GM19452 (cell line): Measurements from ENCODE around the gene LST1.
"Not testable (repeated sequence)": the region's sequence is repeated elsewhere in the genome, so short reads cannot be mapped to it uniquely, and the experiment has no call there.

Experiments used
- ATAC-seq: cut with Tn5 transposase; IDR thresholded peaks from one replicate; pipeline ENCODE4 v1.9.1; 2021; ENCODE audit not compliant: unreplicated experiment

Gene LST1

GRCh38 chr6:31586008-31586407 lies at the start of gene LST1:
LST1 (plus strand) TSS chr6:31586277; CDS start chr6:31587300, 1,023 bp downstream.
- ATAC-seq = no peak

- no peak for ATAC-seq
Observed at GRCh38 chr6:31538805-31539400, 47.2 kb upstream of the LST1 start.

GRCh38 chr6:31540640-31541039 lies 45.4 kb upstream of the LST1 start:
- ATAC-seq = no peak

- no peak for ATAC-seq
Observed at GRCh38 chr6:31541059-31541657, 44.9 kb upstream of the LST1 start.

- peak; percentile 63 for ATAC-seq
Observed at GRCh38 chr6:31541658-31542521, 44.2 kb upstream of the LST1 start, which contains the start of gene DDX39B. DDX39B (minus strand) TSS chr6:31542003; CDS start chr6:31540532, 1,471 bp downstream.

- ATAC-seq = no peak
Observed at GRCh38 chr6:31543639-31544038, 42.4 kb upstream of the LST1 start.

- no peak for ATAC-seq
Observed at GRCh38 chr6:31544676-31545075, 41.4 kb upstream of the LST1 start.

GRCh38 chr6:31545291-31545690 lies 40.8 kb upstream of the LST1 start:
- ATAC-seq = no peak

- ATAC-seq = peak; percentile 49
Observed at GRCh38 chr6:31546339-31546957, 39.6 kb upstream of the LST1 start, which contains the start of gene ATP6V1G2. ATP6V1G2 (minus strand) TSS chr6:31546608; CDS start chr6:31546559, 49 bp downstream.

GRCh38 chr6:31546958-31547726 lies 38.9 kb upstream of the LST1 start, which contains the start of gene NFKBIL1:
NFKBIL1 (plus strand) TSS chr6:31547608; CDS start chr6:31547695, 87 bp downstream.
- peak; percentile 50 for ATAC-seq

GRCh38 chr6:31547727-31548543 lies 38.1 kb upstream of the LST1 start:
- ATAC-seq = no peak

- no peak for ATAC-seq
Observed at GRCh38 chr6:31548544-31548873, 37.6 kb upstream of the LST1 start.

GRCh38 chr6:31551371-31551770 lies 34.7 kb upstream of the LST1 start:
- ATAC-seq = not testable (repeated sequence)

GRCh38 chr6:31556307-31556706 lies 29.8 kb upstream of the LST1 start:
- no peak for ATAC-seq

GRCh38 chr6:31557443-31558317 lies 28.4 kb upstream of the LST1 start:
- no peak for ATAC-seq

GRCh38 chr6:31558318-31558625 lies 27.8 kb upstream of the LST1 start:
- no peak for ATAC-seq

GRCh38 chr6:31558631-31559500 lies 27.2 kb upstream of the LST1 start:
- no peak for ATAC-seq

GRCh38 chr6:31559606-31559957 lies 26.5 kb upstream of the LST1 start:
- ATAC-seq = peak; percentile 7
